B cell (primary cell): ENCODE data around the gene ETV2.
"Not testable (repeated sequence)": the region's sequence is repeated elsewhere in the genome, so short reads cannot be mapped to it uniquely, and the experiment has no call there.

Experiments
- CTCF ChIP-seq: fragments of 200-600 bp; IDR thresholded peaks from one replicate; pipeline ENCODE4 v1.8.0; 2022; ENCODE audit warnings: antibody characterized with exemption, mild to moderate bottlenecking
- EZH2 ChIP-seq: IDR thresholded peaks from 2 replicates; pipeline ENCODE4 v1.6.1; 2012; ENCODE audit warnings: borderline replicate concordance, low read depth, mild to moderate bottlenecking, moderate library complexity, low read length; ENCODE audit not compliant: insufficient read depth, poor library complexity, severe bottlenecking

DNA sequence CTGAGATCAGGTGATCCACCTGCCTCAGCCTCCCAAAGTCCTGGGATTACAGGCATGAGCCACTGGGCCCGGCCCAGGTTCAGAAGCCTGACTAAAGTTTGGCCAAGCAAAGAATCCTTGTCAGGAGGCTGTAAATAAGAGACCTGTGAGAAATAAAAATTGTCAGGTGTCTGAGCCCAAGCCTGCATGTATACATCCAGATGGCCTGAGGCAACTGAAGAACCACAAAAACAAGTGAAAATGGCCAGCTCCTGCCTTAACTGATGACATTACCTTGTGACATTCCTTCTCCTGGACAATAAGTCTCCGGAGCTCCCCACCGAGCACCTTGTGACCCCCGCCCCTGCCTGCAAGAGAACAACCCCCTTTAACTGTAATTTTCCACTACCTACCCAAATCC lies 37.1 kb upstream of the ETV2 start:
- TF ChIP-seq CTCF, EZH2: not testable (repeated sequence)
